NCI-H187 treated with DMSO at 0.1 percent for 48 hours (cell line): ENCODE measurements around the gene PPP1R12B.

Experiments used
- DNase-seq: peaks from one replicate; lab custom pipeline; 2025; lab: John Stamatoyannopoulos, UW

The PPP1R12B gene

DNA sequence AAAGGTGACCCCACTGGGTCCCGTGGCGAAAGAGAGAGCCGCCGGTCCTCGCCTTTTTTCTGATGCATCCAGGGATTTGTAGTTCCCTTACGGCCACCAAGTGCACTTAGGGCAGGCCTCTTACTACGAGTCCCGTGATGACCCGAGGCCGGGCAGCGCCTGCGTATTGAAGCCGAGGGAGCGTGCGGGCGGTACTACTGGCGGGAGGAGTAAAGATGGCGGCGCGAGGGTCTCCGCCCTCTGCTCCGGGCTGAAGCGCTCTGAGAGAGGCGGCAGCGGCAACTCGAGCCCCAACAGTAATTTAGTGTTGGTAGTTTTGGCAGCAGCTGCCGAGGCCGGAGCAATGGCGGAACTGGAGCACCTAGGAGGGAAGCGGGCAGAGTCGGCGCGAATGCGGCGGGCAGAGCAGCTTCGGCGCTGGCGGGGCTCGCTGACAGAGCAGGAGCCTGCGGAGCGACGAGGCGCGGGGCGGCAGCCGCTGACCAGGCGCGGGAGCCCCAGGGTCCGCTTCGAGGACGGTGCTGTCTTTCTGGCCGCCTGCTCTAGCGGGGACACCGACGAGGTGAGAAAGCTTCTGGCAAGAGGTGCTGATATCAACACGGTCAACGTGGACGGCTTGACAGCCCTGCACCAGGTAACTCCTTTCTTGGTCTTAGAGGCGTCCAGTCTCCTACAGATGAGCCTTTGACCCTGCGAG lies at the start of gene PPP1R12B:
PPP1R12B (plus strand) TSS at position 191 of the 697 bp plus-strand sequence; CDS start at position 344, 153 bp downstream.
- peak; percentile 100 for DNase-seq

DNA sequence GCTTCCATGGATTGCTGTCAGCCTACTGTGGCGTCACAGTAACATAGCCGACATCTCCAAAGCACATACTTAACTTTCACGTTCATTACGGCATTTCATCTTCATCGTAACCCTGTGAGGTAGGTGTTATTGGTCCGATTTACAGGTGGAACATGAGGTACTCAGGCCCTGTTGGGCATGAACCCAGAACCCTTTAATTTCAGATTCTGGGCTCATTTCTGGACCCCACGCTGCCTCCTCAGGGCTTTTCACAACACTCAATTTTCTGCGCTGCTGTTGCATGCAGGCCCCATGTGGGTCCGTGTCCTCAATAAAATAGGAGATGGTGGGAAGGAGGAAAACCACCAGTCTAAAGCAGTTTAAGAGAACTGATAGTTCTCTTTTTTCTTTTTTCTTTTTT lies 46.3 kb upstream of the PPP1R12B start:
- DNase-seq = no peak

DNA sequence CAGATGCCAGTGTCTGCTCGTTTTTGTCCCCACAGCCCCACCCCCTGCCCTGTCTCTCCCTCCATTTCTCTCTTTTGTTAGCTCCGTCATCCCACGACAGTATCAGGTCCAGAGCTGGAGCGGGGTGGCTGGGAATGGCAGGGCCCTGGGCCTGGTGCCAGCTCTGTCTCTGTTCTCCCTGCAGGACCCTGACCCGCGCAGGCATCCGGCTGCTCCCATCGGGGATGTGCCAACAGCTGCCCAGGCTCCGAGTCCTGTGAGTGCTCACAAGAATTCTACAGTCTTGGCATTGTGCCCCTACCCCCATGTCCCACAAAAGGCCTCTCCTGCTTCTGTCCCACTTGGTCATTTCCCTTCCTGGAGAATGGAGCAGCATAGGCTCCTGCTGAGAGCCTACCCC lies 44.1 kb upstream of the PPP1R12B start:
- DNase-seq = no peak

GRCh38 chr1:202305168-202305567 lies 43.3 kb upstream of the PPP1R12B start:
- DNase-seq = no peak

GRCh38 chr1:202306535-202307345 lies 41.8 kb upstream of the PPP1R12B start:
- no peak for DNase-seq

GRCh38 chr1:202310071-202310725 lies 38.3 kb upstream of the PPP1R12B start:
- DNase-seq = no peak

- no peak for DNase-seq
These were observed 37.8 kb upstream of the PPP1R12B start for GRCh38 chr1:202310746-202311145.

GRCh38 chr1:202311875-202312635 lies 36.4 kb upstream of the PPP1R12B start:
- no peak for DNase-seq

- DNase-seq = peak; percentile 81
These were observed 32.8 kb upstream of the PPP1R12B start for GRCh38 chr1:202315576-202316168.

DNA sequence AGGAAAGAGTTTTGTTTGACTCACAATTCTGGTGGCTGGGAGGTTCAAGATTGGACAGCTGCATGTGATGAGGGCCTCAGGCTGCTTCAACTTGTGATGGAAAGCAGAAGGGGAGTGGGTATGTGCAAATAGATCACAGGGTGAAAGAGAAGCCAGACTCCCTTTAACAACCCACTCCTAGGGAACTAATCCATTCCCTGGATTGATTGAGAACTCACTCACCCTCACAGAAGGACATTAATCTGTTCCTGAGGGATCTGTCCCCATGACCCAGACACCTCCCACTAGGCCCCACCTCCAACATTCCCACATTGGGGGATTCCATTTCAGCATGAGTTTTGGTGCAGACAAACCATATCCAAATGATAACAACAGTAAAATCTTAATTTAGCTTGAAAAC lies 32.3 kb upstream of the PPP1R12B start:
- no peak for DNase-seq

- DNase-seq = no peak
These were observed 30.3 kb upstream of the PPP1R12B start for GRCh38 chr1:202317941-202318925.

DNA sequence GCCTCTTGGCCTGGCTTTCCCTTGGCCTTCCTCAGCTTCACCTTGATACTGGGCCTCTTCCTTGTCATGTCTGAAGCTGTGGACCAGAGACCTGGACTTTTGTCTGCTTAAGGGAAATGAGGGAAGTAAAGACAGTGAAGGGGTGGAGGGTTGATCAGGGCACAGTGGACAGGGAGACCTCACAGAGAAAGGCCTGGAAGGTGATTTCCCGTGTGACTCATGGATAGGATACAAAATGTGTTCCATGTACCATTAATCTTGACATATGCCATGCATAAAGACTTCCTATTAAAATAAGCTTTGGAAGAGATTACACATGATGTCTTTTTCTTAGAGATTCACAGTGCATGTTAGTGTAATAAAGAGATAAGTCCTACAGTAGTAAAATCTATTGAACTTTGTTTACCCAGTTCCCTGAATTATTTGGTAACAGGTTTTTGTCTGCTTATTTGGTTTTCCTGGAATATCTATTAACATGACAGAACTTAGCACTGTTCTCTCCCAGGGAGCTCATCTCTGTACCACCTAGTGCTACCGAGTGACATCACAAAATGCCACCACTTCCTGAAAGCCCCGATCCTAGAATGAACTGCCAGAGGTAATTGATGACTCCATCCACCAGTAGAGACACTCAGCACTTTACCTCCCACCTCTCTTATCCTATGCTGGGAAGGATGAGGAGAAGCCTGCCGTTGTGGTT lies 29.0 kb upstream of the PPP1R12B start:
- DNase-seq = no peak

DNA sequence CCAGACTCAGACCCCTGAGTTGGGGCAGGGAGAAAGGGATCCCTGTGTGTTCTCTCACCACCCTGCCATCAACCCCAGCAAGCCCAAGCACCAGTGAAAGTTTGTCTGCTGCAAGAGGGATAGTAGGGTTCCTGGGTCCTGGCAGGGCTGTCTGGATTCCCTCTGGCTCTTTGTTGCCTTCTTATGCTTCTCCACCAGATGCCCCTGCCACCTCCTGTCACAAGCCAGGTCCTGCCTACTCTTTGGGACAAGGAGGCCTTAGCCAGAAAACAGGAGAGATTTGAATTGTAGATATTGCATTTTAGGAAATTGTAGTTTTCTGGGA lies 28.5 kb upstream of the PPP1R12B start:
- no peak for DNase-seq

GRCh38 chr1:202323731-202324130 lies 24.8 kb upstream of the PPP1R12B start:
- DNase-seq = no peak

DNA sequence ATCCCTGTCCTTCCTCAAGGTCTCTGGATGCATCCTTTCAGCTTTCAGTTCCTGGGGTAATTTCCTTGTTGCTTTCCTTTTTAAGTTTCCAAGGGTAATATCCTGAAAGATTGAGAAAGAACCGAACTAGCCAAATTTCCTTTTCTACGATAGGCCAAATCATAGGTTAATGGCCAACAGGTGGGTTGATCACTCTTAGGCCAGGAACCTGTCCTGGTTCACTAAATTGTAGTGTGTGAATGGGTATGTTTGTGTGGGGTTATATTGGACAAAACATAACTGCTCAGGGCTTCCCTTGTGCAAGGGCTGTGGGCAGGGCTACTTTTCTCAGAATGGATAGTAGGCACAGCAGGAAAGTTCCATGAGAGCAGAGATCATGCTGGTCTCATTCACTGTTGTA lies 23.9 kb upstream of the PPP1R12B start:
- DNase-seq = no peak

DNA sequence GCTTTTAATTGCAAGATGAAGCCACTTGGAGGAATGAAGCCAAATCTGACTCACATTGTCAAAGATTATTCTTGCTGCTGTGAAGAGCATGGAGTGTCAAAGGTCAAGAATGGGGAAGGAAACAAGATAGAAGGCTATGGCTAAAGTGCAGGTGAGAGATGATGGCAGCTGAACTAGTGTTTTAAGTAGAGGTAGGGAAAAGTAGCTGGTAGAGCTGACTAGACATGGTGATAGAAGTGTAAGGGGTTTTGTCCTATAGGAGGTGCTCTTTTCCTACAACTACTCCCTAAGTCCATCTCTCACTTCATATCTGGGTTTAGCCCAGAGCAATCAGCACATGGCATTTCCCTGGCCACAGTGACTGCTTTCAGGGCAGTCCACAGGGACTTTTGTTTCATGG lies 18.6 kb upstream of the PPP1R12B start:
- no peak for DNase-seq

DNA sequence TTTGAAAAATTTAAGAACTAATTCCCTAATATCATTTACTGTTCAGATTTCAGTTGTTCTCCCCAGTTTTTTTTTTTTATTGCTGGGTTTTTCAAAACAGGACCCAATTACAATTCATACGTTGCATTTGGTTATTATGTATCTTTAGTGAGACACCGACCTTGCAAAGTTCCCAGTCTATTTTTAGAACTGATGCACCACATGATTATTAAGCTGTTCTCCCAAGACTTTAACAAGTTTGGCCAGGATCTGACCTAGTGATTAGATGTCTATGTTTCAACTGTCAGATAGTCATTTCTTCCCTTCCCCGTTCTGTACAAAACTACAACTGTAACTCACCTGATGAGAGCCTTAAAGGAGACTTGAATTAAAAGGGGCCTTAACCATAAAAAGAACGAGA lies 14.6 kb upstream of the PPP1R12B start:
- no peak for DNase-seq

DNA sequence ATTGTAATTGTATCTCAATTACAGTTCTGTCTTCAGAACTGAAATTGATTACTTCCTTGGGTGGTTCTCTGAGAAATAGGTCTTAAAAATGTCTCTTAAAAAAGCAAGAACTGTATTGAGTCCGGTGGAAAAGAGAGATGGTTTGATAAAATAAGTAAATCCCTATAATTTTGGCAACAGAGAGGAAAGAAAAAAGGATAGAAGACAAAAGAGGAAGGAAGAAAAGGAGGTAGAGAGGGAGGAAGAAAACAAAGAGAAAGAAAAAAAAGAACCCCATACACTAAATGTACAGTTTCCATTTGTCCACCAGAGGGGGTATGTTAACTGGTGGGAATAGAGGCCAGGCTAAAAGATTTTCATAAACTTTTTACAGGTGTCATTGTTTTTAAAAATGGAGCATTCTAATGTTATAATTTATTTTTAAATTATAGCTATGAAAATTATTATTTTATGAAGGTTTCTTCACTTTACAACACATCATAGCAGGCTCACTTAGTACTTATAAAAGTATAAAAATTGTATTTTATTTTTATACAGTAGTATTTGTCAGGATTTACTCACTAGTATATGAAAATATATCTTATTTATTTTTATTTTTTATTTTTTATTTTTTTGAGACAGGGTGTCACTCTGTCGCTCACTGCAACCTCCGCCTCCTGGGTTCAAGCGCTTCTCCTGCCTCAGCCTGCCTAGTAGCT lies 4.7 kb upstream of the PPP1R12B start:
- peak; percentile 95 for DNase-seq

- DNase-seq = no peak
These were observed 442 bp upstream of the PPP1R12B start for GRCh38 chr1:202348005-202348508.
